GM19438 (cell line): ENCODE measurements around the gene WDR74.

Experiments
- ATAC-seq: cut with Tn5 transposase; IDR thresholded peaks from one replicate; pipeline ENCODE4 v1.9.1; 2021; ENCODE audit warnings: low read depth; ENCODE audit not compliant: unreplicated experiment

WDR74 gene

DNA sequence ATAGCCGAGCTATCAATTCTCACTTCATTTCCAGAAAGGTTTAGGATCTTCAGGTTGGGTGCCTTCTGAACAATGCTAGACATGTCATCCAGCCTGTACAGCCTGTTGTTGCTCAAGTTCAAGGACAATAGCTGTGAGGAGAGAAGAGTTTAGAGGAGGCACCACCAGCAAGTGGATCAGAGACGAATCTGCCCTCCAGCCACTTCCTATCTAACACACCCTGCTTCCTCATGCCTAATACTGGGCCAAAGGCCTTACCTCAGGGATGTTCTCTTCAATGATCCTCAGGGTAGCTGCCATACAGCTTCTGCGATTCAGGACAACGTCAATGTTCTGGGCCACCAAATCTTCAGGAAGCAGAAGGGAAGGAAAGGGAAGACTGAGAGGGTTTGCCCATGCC, 38.3 kb downstream of the WDR74 start:
- ATAC-seq, result no peak

- ATAC-seq, result no peak
Measured at GRCh38 chr11:62799486-62799885, 39.9 kb downstream of the WDR74 start.

- no peak for ATAC-seq
Measured at GRCh38 chr11:62796281-62796680, 43.1 kb downstream of the WDR74 start.

- no peak for ATAC-seq
Measured at GRCh38 chr11:62794201-62794775, 45.1 kb downstream of the WDR74 start.

DNA sequence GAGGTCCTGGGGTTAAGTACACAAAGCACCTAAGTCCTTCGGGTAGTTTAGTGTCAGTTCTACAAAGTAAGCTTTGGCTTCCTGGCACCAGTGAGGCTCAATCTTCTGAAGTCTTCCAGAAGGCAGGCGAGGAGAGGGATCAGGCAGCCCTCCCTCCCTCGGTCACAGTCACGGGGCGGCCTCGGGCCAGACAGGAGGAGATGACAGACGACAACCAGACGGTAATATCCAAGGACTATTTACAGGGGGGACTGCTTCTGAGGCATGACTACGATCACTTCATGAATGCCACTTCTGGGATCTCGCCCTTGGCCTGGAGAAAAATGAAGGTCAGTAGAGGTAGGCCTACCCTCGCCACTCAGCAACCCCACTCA, 47.2 kb downstream of the WDR74 start:
- no peak for ATAC-seq

DNA sequence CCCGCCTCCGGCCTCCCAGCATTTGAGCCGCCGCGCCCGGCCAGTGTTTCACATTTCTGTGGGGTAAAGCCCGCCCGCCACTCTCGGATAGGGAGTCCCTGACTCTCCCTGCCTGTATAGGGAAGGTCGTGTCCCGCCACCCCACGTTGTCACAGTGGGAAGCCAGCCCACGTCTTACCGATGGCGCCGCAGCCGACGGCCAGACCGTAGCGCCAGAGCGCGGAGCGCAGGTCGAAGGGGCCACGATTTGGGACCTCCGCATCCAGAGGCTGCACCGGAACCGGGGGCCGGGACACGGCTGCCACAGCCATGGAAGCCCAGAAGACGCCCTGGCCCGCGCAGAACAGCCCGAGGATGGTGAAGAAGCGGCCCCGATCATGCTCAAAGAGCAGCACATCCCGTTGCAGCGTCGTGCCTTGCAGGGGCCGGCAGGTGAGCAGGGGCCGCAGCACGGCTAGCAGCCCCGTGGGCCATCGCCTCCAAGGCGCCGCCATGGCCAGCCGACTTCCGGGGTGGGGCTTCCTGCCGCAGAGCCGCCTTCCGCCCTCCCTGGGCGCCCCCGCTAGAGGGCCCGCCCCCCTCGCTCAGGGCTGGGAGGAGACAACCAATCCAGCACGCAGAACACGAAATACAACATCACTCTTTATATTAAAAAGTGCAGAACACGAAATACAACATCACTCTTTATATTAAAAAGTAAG, 47.7 kb downstream of the WDR74 start, which contains the start of gene TMEM223:
TSS of gene TMEM223 (minus strand) at position 506 of the 701 bp plus-strand sequence. CDS start at position 494, 12 bp downstream.
- peak; percentile 57 for ATAC-seq

DNA sequence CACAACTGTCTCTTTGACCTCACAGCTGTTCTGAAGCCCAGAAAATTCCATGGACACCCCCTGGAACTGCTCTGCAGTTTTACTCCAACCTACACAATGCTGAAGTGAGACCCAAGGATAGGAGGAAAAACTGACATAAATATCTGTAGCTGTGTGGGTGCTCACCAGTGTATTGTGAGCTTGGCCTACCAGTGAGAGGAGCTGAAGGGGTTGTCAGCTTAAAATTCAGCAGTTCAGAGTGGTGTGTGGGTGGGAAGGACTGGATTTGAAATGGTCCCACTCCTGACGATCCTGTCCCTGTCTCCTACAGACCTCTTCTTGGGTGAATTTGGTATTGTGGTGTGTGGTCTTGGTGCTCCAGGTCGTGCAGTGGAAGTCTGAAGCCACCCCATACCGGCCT, 49.8 kb downstream of the WDR74 start:
- ATAC-seq, result no peak

DNA sequence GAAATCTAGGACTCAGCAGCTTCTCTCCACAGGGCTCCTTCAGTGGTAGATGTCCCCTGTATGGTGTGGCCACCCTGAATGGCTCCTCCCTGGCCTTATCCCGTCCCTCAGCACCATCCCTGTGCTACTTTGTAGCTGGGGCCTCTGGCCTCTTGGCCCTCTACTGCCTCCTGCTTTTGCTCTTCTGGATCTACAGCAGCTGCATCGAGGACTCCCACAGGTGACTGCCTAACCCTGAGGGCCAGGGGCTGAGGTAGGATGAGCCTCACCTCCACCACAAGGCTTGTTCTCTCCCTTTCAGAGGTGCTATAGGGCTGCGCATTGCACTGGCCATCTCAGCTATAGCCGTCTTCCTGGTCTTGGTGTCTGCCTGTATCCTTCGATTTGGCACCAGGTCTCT, 50.4 kb downstream of the WDR74 start:
- ATAC-seq, result no peak

DNA sequence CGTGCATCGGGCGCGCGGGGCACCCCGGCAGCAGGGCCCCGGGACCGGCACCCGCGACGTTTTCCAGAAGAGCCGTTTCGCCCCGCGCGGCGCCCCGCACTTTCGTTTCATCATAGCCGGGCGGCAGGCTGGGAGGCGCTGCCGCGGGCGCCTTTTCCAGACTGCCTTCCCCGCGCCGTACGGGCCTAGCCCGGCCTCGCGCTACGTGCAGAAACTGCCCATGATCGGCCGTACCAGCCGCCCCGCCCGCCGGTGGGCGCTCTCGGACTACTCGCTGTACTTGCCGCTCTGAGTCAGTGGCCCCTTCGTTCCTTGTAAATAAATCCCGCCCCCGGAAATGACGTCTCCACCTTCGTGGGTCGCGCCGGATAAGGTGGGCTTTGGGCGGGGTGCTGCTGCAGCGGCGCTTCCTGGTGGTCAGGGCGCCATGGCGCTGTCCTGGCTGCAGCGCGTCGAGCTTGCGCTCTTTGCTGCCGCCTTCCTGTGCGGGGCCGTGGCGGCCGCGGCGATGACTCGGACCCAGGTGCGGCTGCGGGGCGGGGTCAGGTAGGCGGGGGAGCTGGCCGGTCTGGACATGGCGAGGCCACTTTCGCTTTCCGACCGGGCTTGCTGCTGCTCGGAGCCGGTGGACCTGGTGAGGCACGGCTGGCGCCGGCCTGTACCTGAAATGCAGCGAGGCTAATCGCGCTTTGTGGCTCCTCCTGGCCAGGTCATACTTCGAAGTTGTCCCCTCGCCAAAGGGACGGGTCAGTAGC, 52.2 kb downstream of the WDR74 start, which contains the start of gene TMEM179B:
TSS of gene TMEM179B (plus strand) at position 398 of the 755 bp plus-strand sequence. CDS start at position 428, 30 bp downstream.
- peak; percentile 73 for ATAC-seq

DNA sequence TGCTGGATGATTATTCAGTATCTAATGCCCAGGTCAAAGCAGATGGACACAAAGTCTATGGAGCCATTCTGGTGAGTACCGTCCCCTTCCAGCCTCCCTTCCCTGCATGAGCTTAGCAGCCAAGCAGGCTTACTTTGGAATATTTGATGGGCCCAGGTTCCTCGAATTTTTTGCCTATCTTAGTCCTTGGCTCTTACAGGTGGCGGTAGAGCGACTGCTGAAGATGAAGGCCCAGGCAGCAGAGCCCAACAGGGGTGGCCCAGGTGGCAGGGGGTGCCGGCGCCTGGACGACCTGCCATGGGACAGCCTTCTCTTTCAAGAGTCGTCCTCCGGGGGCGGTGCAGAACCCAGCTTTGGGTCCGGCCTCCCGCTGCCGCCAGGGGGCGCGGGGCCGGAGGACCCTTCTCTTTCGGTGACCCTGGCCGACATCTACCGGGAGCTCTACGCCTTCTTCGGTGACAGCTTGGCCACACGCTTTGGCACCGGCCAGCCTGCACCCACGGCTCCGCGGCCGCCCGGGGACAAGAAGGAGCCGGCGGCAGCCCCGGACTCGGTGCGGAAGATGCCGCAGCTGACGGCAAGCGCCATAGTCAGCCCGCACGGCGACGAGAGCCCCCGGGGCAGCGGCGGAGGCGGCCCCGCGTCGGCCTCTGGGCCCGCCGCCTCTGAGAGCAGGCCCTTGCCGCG, 52.9 kb downstream of the WDR74 start:
- ATAC-seq, result no peak
